GM23248 (cell line): ENCODE results near the gene RRP9.

ENCODE experiments used
- EZH2 ChIP-seq: fragments of 200-600 bp; sonication (generic); IDR thresholded peaks from 2 replicates; pipeline ENCODE4 v1.6.1; 2018; ENCODE audit warnings: antibody characterized with exemption, mild to moderate bottlenecking; ENCODE audit not compliant: insufficient read depth, poor library complexity, severe bottlenecking
- EZH2phosphoT487 ChIP-seq: fragments of 200-600 bp; sonication (generic); IDR thresholded peaks from 2 replicates; pipeline ENCODE4 v1.6.1; 2018; ENCODE audit warnings: antibody characterized with exemption, moderate library complexity, mild to moderate bottlenecking, low read depth; ENCODE audit not compliant: insufficient read depth

GRCh38 chr3:51946796-51947195 lies 5.1 kb upstream of the RRP9 start:
- TF ChIP-seq EZH2phosphoT487 (no peak), EZH2 (no peak)
